SJCRH30 (cell line): Measurements from ENCODE around the gene PKDCC. TPM values are rescaled to one million over a fixed set of nuclear protein-coding genes. Genes with fewer than 3 reads are reported as not detected.
"Not testable (repeated sequence)": the region's sequence is repeated elsewhere in the genome, so short reads cannot be mapped to it uniquely, and the experiment has no call there.

Experiments used
- DNase-seq, 2 experiments: peaks; one replicate each; pipeline ENCODE4 v3.0.0-alpha.2; 2015 to 2020
- H3K27ac ChIP-seq: fragments of 250-450 bp; sonication (Bioruptor Pico); 2 replicates; pipeline ENCODE4 v1.5.1; 2020; ENCODE audit warnings: mild to moderate bottlenecking, moderate library complexity
- H3K27me3 ChIP-seq: fragments of 250-450 bp; sonication (Bioruptor Pico); 2 replicates; pipeline ENCODE4 v1.5.1; 2020; ENCODE audit warnings: mild to moderate bottlenecking, moderate library complexity
- H3K36me3 ChIP-seq: fragments of 250-450 bp; sonication (Bioruptor Pico); 2 replicates; pipeline ENCODE4 v1.5.1; 2020; ENCODE audit warnings: mild to moderate bottlenecking, moderate library complexity
- H3K4me1 ChIP-seq: fragments of 250-450 bp; sonication (Bioruptor Pico); 2 replicates; pipeline ENCODE4 v1.5.1; 2020; ENCODE audit warnings: mild to moderate bottlenecking, moderate library complexity
- H3K4me3 ChIP-seq: fragments of 250-450 bp; sonication (Bioruptor Pico); 2 replicates; pipeline ENCODE4 v1.5.1; 2020; ENCODE audit warnings: mild to moderate bottlenecking, moderate library complexity
- H3K9me3 ChIP-seq: fragments of 250-450 bp; sonication (Bioruptor Pico); replicated peaks from 2 replicates; pipeline ENCODE4 v1.5.1; 2020; ENCODE audit warnings: mild to moderate bottlenecking, moderate library complexity
- total RNA-seq: library from RNA; depleted of rRNA; stranded (reverse); fragments of >200 nt; shearing (Covaris generic); gene quantifications from 2 replicates; pipeline ENCODE4 v1.2.3, GENCODE V29; 2014

PKDCC gene
- total RNA-seq, 1 experiment from 2014 or later: 361 TPM

GRCh38 chr2:42060718-42061619, 13.1 kb downstream of the PKDCC start:
- peak; percentile 79 to 90 for DNase-seq
- Histone ChIP-seq H3K4me1 (peaks cover 74% of the 10 kb centered on the region), H3K27me3 (no peaks in the 10 kb centered on the region), H3K9me3 (peaks cover 3% of the 10 kb centered on the region), H3K36me3 (peaks cover 42% of the 10 kb centered on the region), H3K27ac (peak overlapping the region; percentile 20; the same call in 1 of the 2 replicates), H3K4me3 (no peak overlapping the region)

- Histone ChIP-seq H3K27me3 (no peaks in the 10 kb centered on the region), H3K9me3 (peaks cover 8% of the 10 kb centered on the region), H3K36me3 (peaks cover 33% of the 10 kb centered on the region), H3K27ac (no peak overlapping the region), H3K4me1 (peaks cover 67% of the 10 kb centered on the region), H3K4me3 (no peak overlapping the region)
- peak in 1 of 2 experiments; percentile 41 for DNase-seq
Measured at GRCh38 chr2:42061839-42062238, 14.0 kb downstream of the PKDCC start.

GRCh38 chr2:42063431-42064171, 15.8 kb downstream of the PKDCC start:
- Histone ChIP-seq H3K4me3 (no peak overlapping the region), H3K4me1 (peaks cover 65% of the 10 kb centered on the region), H3K27ac (no peak overlapping the region), H3K36me3 (peaks cover 16% of the 10 kb centered on the region), H3K9me3 (peaks cover 8% of the 10 kb centered on the region), H3K27me3 (no peaks in the 10 kb centered on the region)
- DNase-seq: peak in 1 of 2 experiments; percentile 32

GRCh38 chr2:42064417-42064942, 16.7 kb downstream of the PKDCC start:
- Histone ChIP-seq H3K9me3 (peaks cover 8% of the 10 kb centered on the region), H3K27ac (no peak overlapping the region), H3K36me3 (peaks cover 7% of the 10 kb centered on the region), H3K4me3 (no peak overlapping the region), H3K4me1 (peaks cover 56% of the 10 kb centered on the region), H3K27me3 (no peaks in the 10 kb centered on the region)
- DNase-seq: no peak

- not testable (repeated sequence) for H3K4me3 ChIP-seq, H3K36me3 ChIP-seq, H3K27me3 ChIP-seq, H3K27ac ChIP-seq, H3K9me3 ChIP-seq, DNase-seq
- peaks cover 43% of the 10 kb centered on the region for H3K4me1 ChIP-seq
Measured at GRCh38 chr2:42065753-42066152, 17.9 kb downstream of the PKDCC start.

- not testable (repeated sequence) for H3K4me3 ChIP-seq, H3K9me3 ChIP-seq, H3K27me3 ChIP-seq, H3K36me3 ChIP-seq
- DNase-seq: peak; percentile 65 to 74
- Histone ChIP-seq H3K4me1 (peaks cover 41% of the 10 kb centered on the region), H3K27ac (peak overlapping the region; percentile 48)
Measured at GRCh38 chr2:42067001-42067400, 19.2 kb downstream of the PKDCC start.

- Histone ChIP-seq H3K27ac (peak overlapping the region; percentile 48), H3K36me3 (no peaks in the 10 kb centered on the region), H3K4me1 (peaks cover 42% of the 10 kb centered on the region), H3K4me3 (no peak overlapping the region), H3K9me3 (peaks cover 8% of the 10 kb centered on the region), H3K27me3 (no peaks in the 10 kb centered on the region)
- DNase-seq: no peak
Measured at GRCh38 chr2:42067521-42067920, 19.7 kb downstream of the PKDCC start.

GRCh38 chr2:42068571-42069178, 20.9 kb downstream of the PKDCC start:
- no peak for DNase-seq
- Histone ChIP-seq H3K36me3 (no peaks in the 10 kb centered on the region), H3K27ac (no peak overlapping the region), H3K4me1 (peaks cover 49% of the 10 kb centered on the region), H3K4me3 (no peak overlapping the region), H3K9me3 (peaks cover 8% of the 10 kb centered on the region), H3K27me3 (no peaks in the 10 kb centered on the region)

- Histone ChIP-seq H3K27me3 (no peaks in the 10 kb centered on the region), H3K27ac (no peak overlapping the region), H3K9me3 (peaks cover 8% of the 10 kb centered on the region), H3K36me3 (no peaks in the 10 kb centered on the region), H3K4me1 (peaks cover 50% of the 10 kb centered on the region), H3K4me3 (no peak overlapping the region)
- DNase-seq: no peak
Measured at GRCh38 chr2:42069568-42069967, 21.7 kb downstream of the PKDCC start.

- Histone ChIP-seq H3K27ac (peak overlapping the region; percentile 76), H3K9me3 (no peaks in the 10 kb centered on the region), H3K4me3 (no peak overlapping the region), H3K27me3 (no peaks in the 10 kb centered on the region), H3K4me1 (peaks cover 47% of the 10 kb centered on the region), H3K36me3 (no peaks in the 10 kb centered on the region)
- DNase-seq: peak in 1 of 2 experiments; percentile 70
Measured at GRCh38 chr2:42071791-42072190, 24.0 kb downstream of the PKDCC start.

GRCh38 chr2:42072349-42073118, 24.7 kb downstream of the PKDCC start:
- Histone ChIP-seq H3K27me3 (no peaks in the 10 kb centered on the region), H3K4me1 (peaks cover 43% of the 10 kb centered on the region), H3K27ac (peak overlapping the region; percentile 76), H3K4me3 (peak overlapping the region; percentile 18), H3K36me3 (no peaks in the 10 kb centered on the region), H3K9me3 (no peaks in the 10 kb centered on the region)
- DNase-seq: peak; percentile 100

- H3K4me3 ChIP-seq: no peak overlapping the region
- no peaks in the 10 kb centered on the region for H3K27me3 ChIP-seq
- H3K27ac ChIP-seq: peak overlapping the region; percentile 76
- DNase-seq: peak in 1 of 2 experiments; percentile 37
- no peaks in the 10 kb centered on the region for H3K9me3 ChIP-seq
- no peaks in the 10 kb centered on the region for H3K36me3 ChIP-seq
- peaks cover 34% of the 10 kb centered on the region for H3K4me1 ChIP-seq
Measured at GRCh38 chr2:42073739-42074503, 26.1 kb downstream of the PKDCC start.

- H3K9me3 ChIP-seq: no peaks in the 10 kb centered on the region
- H3K4me1 ChIP-seq: peaks cover 34% of the 10 kb centered on the region
- no peak for DNase-seq
- H3K4me3 ChIP-seq: no peak overlapping the region
- no peaks in the 10 kb centered on the region for H3K27me3 ChIP-seq
- no peak overlapping the region for H3K27ac ChIP-seq
- no peaks in the 10 kb centered on the region for H3K36me3 ChIP-seq
Measured at GRCh38 chr2:42074661-42075060, 26.8 kb downstream of the PKDCC start.
